Panc1 (cell line): ENCODE data around the gene INF2.

ENCODE experiments used
- CTCF ChIP-seq: fragments of 450-650 bp; IDR thresholded peaks from 2 replicates; pipeline ENCODE4 v1.5.1; 2017; ENCODE audit warnings: mild to moderate bottlenecking
- POLR2AphosphoS5 ChIP-seq: IDR thresholded peaks from 2 replicates; pipeline ENCODE4 v1.6.1; 2012; ENCODE audit warnings: mild to moderate bottlenecking, low read depth, low read length, moderate library complexity
- REST ChIP-seq, 2 experiments: IDR thresholded peaks; 2 replicates each; pipeline ENCODE4 v1.6.1; 2011 to 2012; ENCODE audit warnings: low read depth in 2 of 2, control low read depth in 1 of 2, low read length in 1 of 2, mild to moderate bottlenecking in 1 of 2, moderate library complexity in 1 of 2; ENCODE audit not compliant: insufficient read depth in 1 of 2
- SIN3A ChIP-seq: IDR thresholded peaks from 2 replicates; pipeline ENCODE4 v1.6.1; 2012; ENCODE audit warnings: low read depth, mild to moderate bottlenecking, low read length, moderate library complexity, borderline replicate concordance; ENCODE audit not compliant: insufficient read depth
- TCF7L2 ChIP-seq: IDR thresholded peaks from 2 replicates; pipeline ENCODE4 v1.6.1; 2011; ENCODE audit warnings: mild to moderate bottlenecking, low read depth, low read length, inconsistent platforms

- TF ChIP-seq CTCF: no peak
- no peak for TF ChIP-seq POLR2AphosphoS5
- TF ChIP-seq REST (IDR thresholded peaks at IDR 0.05; ENCODE audit: insufficient read depth in 1 of 2, low read depth in 2 of 2, low read length in 1 of 2): no peak
- no peak for TF ChIP-seq SIN3A
- TF ChIP-seq TCF7L2: no peak
Observed at GRCh38 chr14:104658325-104658712, 31.1 kb upstream of the INF2 start.
